WTC11 (cell line): ENCODE data around the gene MIPEP.

Experiments
- CREB1 ChIP-seq: sonication (generic); formaldehyde crosslinking; IDR thresholded peaks from 2 replicates; pipeline ENCODE4 v1.8.0; 2023; ENCODE audit warnings: mild to moderate bottlenecking, missing genetic modification reagents
- FOXK1 ChIP-seq: sonication (generic); formaldehyde crosslinking; IDR thresholded peaks from 2 replicates; pipeline ENCODE4 v1.8.0; 2022; ENCODE audit warnings: mild to moderate bottlenecking, moderate library complexity, missing genetic modification reagents
- MXD4 ChIP-seq: fragments of 250-450 bp; sonication (Bioruptor Pico); IDR thresholded peaks from 2 replicates; pipeline ENCODE4 v1.8.0; 2021; ENCODE audit warnings: mild to moderate bottlenecking, moderate library complexity, borderline replicate concordance
- TF ChIP-seq, protein P1 (sequence below): fragments of 200-600 bp; IDR thresholded peaks from 2 replicates; pipeline ENCODE4 v1.8.0; 2022; ENCODE audit warnings: antibody characterized with exemption
- TF ChIP-seq, protein P2 (sequence below): sonication (generic); formaldehyde crosslinking; IDR thresholded peaks from 2 replicates; pipeline ENCODE4 v1.8.0; 2022; ENCODE audit warnings: mild to moderate bottlenecking, missing genetic modification reagents
- TF ChIP-seq, protein P3 (sequence below): sonication (generic); formaldehyde crosslinking; IDR thresholded peaks from 2 replicates; pipeline ENCODE4 v1.8.1; 2022; ENCODE audit warnings: low read depth, mild to moderate bottlenecking, moderate library complexity, missing genetic modification reagents, borderline replicate concordance
- TF ChIP-seq, protein P4 (sequence below): sonication (generic); formaldehyde crosslinking; IDR thresholded peaks from 2 replicates; pipeline ENCODE4 v1.8.0; 2022; ENCODE audit warnings: mild to moderate bottlenecking, missing genetic modification reagents
- TF ChIP-seq, protein P5 (sequence below): sonication (generic); formaldehyde crosslinking; IDR thresholded peaks from 2 replicates; pipeline ENCODE4 v1.8.0; 2022; ENCODE audit warnings: mild to moderate bottlenecking, missing genetic modification reagents

DNA sequence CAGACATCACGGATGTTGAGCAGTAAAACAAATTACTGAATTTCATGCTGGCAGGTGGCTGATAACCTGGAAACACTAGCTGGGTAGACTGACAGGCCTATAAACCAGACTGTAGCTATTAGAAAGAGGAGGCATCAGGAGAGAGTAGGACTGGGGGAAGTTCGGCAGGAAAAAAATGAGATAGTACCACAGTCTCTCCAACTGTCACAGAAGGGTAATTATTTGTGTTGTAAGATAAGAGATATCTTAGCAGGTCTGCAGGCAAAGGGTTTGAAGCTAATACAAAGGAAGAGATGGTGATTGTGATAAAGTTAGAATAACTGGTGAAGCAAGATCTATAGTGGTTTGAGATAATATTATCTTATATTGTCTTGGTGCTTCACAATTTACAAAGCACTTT, 41.7 kb downstream of the MIPEP start:
- TF ChIP-seq, protein P1, sequence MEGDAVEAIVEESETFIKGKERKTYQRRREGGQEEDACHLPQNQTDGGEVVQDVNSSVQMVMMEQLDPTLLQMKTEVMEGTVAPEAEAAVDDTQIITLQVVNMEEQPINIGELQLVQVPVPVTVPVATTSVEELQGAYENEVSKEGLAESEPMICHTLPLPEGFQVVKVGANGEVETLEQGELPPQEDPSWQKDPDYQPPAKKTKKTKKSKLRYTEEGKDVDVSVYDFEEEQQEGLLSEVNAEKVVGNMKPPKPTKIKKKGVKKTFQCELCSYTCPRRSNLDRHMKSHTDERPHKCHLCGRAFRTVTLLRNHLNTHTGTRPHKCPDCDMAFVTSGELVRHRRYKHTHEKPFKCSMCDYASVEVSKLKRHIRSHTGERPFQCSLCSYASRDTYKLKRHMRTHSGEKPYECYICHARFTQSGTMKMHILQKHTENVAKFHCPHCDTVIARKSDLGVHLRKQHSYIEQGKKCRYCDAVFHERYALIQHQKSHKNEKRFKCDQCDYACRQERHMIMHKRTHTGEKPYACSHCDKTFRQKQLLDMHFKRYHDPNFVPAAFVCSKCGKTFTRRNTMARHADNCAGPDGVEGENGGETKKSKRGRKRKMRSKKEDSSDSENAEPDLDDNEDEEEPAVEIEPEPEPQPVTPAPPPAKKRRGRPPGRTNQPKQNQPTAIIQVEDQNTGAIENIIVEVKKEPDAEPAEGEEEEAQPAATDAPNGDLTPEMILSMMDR: no peak
- TF ChIP-seq, protein P2, sequence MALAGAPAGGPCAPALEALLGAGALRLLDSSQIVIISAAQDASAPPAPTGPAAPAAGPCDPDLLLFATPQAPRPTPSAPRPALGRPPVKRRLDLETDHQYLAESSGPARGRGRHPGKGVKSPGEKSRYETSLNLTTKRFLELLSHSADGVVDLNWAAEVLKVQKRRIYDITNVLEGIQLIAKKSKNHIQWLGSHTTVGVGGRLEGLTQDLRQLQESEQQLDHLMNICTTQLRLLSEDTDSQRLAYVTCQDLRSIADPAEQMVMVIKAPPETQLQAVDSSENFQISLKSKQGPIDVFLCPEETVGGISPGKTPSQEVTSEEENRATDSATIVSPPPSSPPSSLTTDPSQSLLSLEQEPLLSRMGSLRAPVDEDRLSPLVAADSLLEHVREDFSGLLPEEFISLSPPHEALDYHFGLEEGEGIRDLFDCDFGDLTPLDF (CRISPR knock-in tag): no peak
- TF ChIP-seq, protein P3, sequence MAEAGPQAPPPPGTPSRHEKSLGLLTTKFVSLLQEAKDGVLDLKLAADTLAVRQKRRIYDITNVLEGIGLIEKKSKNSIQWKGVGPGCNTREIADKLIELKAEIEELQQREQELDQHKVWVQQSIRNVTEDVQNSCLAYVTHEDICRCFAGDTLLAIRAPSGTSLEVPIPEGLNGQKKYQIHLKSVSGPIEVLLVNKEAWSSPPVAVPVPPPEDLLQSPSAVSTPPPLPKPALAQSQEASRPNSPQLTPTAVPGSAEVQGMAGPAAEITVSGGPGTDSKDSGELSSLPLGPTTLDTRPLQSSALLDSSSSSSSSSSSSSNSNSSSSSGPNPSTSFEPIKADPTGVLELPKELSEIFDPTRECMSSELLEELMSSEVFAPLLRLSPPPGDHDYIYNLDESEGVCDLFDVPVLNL (CRISPR knock-in tag): no peak
- no peak for TF ChIP-seq MXD4 (CRISPR knock-in tag)
- TF ChIP-seq, protein P4, sequence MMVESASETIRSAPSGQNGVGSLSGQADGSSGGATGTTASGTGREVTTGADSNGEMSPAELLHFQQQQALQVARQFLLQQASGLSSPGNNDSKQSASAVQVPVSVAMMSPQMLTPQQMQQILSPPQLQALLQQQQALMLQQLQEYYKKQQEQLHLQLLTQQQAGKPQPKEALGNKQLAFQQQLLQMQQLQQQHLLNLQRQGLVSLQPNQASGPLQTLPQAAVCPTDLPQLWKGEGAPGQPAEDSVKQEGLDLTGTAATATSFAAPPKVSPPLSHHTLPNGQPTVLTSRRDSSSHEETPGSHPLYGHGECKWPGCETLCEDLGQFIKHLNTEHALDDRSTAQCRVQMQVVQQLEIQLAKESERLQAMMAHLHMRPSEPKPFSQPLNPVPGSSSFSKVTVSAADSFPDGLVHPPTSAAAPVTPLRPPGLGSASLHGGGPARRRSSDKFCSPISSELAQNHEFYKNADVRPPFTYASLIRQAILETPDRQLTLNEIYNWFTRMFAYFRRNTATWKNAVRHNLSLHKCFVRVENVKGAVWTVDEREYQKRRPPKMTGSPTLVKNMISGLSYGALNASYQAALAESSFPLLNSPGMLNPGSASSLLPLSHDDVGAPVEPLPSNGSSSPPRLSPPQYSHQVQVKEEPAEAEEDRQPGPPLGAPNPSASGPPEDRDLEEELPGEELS (CRISPR knock-in tag): no peak
- TF ChIP-seq, protein P5, sequence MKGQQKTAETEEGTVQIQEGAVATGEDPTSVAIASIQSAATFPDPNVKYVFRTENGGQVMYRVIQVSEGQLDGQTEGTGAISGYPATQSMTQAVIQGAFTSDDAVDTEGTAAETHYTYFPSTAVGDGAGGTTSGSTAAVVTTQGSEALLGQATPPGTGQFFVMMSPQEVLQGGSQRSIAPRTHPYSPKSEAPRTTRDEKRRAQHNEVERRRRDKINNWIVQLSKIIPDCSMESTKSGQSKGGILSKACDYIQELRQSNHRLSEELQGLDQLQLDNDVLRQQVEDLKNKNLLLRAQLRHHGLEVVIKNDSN (CRISPR knock-in tag): no peak
- no peak for TF ChIP-seq CREB1 (CRISPR knock-in tag)
- TF ChIP-seq FOXK1 (CRISPR knock-in tag): no peak
